ENCODE measurements around the gene PIGC.

DNA sequence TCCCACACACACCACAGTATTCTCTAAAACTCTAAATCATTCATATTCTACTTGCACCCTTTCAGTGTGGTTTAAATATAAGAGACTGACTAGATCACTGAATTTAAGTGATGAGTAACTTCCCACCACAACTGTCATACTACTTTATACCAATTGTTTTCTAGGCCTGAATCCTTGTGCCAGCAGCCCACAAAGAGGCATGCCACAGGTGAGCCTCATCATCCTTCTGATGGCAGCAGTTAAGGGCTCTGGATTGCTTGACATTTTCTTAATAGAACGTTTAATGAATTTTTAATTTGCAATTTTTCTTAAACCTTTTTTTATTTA, 13.8 kb downstream of the PIGC start:
- TF ChIP-seq USF2 (IDR thresholded peaks at IDR 0.05; ENCODE audit: borderline replicate concordance, low read depth, low read length), result no peak
- TF ChIP-seq RAD21 (IDR thresholded peaks at IDR 0.05; ENCODE audit: insufficient read depth, low read depth, low read length), result no peak
- no peak for TF ChIP-seq SREBF2 (IDR thresholded peaks at IDR 0.05; ENCODE audit: low read length)
- TF ChIP-seq CHD2 (IDR thresholded peaks at IDR 0.05; ENCODE audit: borderline replicate concordance, low read depth, low read length), result no peak
- no peak for TF ChIP-seq SMARCA5 (IDR thresholded peaks at IDR 0.05)
- no peak for TF ChIP-seq HDAC6 (IDR thresholded peaks at IDR 0.05; ENCODE audit: unreplicated experiment)
- TF ChIP-seq CTCF (IDR thresholded peaks at IDR 0.05 in 2 of 3, conservative IDR thresholded peaks at IDR 0.05 in 1 of 3; ENCODE audit: control insufficient read depth in 2 of 3, extremely low read depth in 1 of 3, insufficient read depth in 1 of 3, low read depth in 3 of 3, low read length in 3 of 3), result no peak
- TF ChIP-seq MEF2B (IDR thresholded peaks at IDR 0.05; ENCODE audit: partially characterized antibody, poor library complexity, severe bottlenecking), result no peak
- TF ChIP-seq, protein P1, sequence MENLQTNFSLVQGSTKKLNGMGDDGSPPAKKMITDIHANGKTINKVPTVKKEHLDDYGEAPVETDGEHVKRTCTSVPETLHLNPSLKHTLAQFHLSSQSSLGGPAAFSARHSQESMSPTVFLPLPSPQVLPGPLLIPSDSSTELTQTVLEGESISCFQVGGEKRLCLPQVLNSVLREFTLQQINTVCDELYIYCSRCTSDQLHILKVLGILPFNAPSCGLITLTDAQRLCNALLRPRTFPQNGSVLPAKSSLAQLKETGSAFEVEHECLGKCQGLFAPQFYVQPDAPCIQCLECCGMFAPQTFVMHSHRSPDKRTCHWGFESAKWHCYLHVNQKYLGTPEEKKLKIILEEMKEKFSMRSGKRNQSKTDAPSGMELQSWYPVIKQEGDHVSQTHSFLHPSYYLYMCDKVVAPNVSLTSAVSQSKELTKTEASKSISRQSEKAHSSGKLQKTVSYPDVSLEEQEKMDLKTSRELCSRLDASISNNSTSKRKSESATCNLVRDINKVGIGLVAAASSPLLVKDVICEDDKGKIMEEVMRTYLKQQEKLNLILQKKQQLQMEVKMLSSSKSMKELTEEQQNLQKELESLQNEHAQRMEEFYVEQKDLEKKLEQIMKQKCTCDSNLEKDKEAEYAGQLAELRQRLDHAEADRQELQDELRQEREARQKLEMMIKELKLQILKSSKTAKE (IDR thresholded peaks at IDR 0.05; ENCODE audit: low read depth, poor library complexity, severe bottlenecking), result no peak
- TF ChIP-seq, protein P2, sequence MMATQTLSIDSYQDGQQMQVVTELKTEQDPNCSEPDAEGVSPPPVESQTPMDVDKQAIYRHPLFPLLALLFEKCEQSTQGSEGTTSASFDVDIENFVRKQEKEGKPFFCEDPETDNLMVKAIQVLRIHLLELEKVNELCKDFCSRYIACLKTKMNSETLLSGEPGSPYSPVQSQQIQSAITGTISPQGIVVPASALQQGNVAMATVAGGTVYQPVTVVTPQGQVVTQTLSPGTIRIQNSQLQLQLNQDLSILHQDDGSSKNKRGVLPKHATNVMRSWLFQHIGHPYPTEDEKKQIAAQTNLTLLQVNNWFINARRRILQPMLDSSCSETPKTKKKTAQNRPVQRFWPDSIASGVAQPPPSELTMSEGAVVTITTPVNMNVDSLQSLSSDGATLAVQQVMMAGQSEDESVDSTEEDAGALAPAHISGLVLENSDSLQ (IDR thresholded peaks at IDR 0.05), result no peak
- no peak for TF ChIP-seq SP1 (IDR thresholded peaks at IDR 0.05; ENCODE audit: low read depth, low read length)
- no peak for TF ChIP-seq JUNB (IDR thresholded peaks at IDR 0.05)
- TF ChIP-seq POLR2A (IDR thresholded peaks at IDR 0.05; ENCODE audit: low read depth, low read length), result no peak
- no peak for TF ChIP-seq FOXM1 (IDR thresholded peaks at IDR 0.05; ENCODE audit: low read depth, low read length)

All from GM12878 (cell line).